Natural killer cell (primary cell): ENCODE measurements around the gene CMYA5. TPM values are rescaled to one million over a fixed set of nuclear protein-coding genes. Genes with fewer than 3 reads are reported as not detected.

Experiments
- ATAC-seq, 3 donors: fragments of 150-1000 bp in 2 of 3; fragments of 200-7000 bp in 1 of 3; cut with Tn5 transposase; 1 replicate in 1 of 3; 2 replicates in 2 of 3; pipeline ENCODE4 v1.10.0; 2021; ENCODE audit warnings: mild to moderate bottlenecking in 2 of 3, moderate library complexity in 2 of 3
- DNase-seq, 2 donors: peaks; one replicate each; pipeline versions ENCODE4 v3.0.0 to v3.0.0-alpha.2; 2013 to 2021; ENCODE audit warnings: mixed read lengths in 1 of 2
- H3K27ac ChIP-seq: one replicate; pipeline ENCODE4 v1.5.1; 2013; ENCODE audit warnings: mild to moderate bottlenecking, low read length
- H3K27me3 ChIP-seq: one replicate; pipeline ENCODE4 v1.6.1; 2013; ENCODE audit warnings: low read length; ENCODE audit not compliant: control insufficient read depth, insufficient read depth
- H3K36me3 ChIP-seq: one replicate; pipeline ENCODE4 v1.6.1; 2013; ENCODE audit warnings: low read length; ENCODE audit not compliant: control insufficient read depth, insufficient read depth
- H3K4me1 ChIP-seq: one replicate; pipeline ENCODE4 v1.6.1; 2013; ENCODE audit warnings: low read length; ENCODE audit not compliant: control insufficient read depth, insufficient read depth
- H3K4me3 ChIP-seq: one replicate; pipeline ENCODE4 v1.5.1; 2013; ENCODE audit warnings: low read length
- H3K9me3 ChIP-seq: one replicate; pipeline ENCODE4 v1.6.1; 2013; ENCODE audit warnings: low read length; ENCODE audit not compliant: control insufficient read depth, insufficient read depth
- H3K27ac Mint-ChIP-seq, 2 donors: one replicate each; pipeline ENCODE4 v1.8.0; 2022; ENCODE audit warnings: mild to moderate bottlenecking in 2 of 2, mixed read lengths in 2 of 2, moderate library complexity in 1 of 2
- H3K27me3 Mint-ChIP-seq, 2 donors: one replicate each; pipeline ENCODE4 v1.8.0; 2022; ENCODE audit warnings: low read depth in 2 of 2, mixed read lengths in 2 of 2
- H3K36me3 Mint-ChIP-seq: one replicate; pipeline ENCODE4 v1.8.0; 2022; ENCODE audit warnings: mixed read lengths
- H3K4me1 Mint-ChIP-seq, 2 donors: one replicate each; pipeline ENCODE4 v1.8.0; 2022; ENCODE audit warnings: mixed read lengths in 2 of 2
- H3K4me3 Mint-ChIP-seq: one replicate; pipeline ENCODE4 v1.8.0; 2022; ENCODE audit warnings: mild to moderate bottlenecking, moderate library complexity, mixed read lengths
- H3K9me3 Mint-ChIP-seq, 2 donors: one replicate each; pipeline ENCODE4 v1.8.0; 2022; ENCODE audit warnings: mixed read lengths in 2 of 2
- WGBS: methylation state at CpG from one replicate; pipeline ENCODE4 v1.1.7; 2013; ENCODE audit warnings: missing lambda C conversion rate; ENCODE audit not compliant: insufficient coverage; 5-methylcytosine and 5-hydroxymethylcytosine counted together
- intact Hi-C: fragments of 100-400 bp; cut with micrococcal nuclease; formaldehyde crosslinking; loops from one replicate; pipeline ENCODE4 v1.14.2; 2022
- total RNA-seq, 4 donors: library from RNA; stranded (reverse); fragments of 120-200 nt in 1 of 4; gene quantifications; one replicate each; pipeline versions ENCODE4 v1.2.3 to v1.2.4, GENCODE V29; 2013 to 2022
- TF ChIP-seq, protein P1 (sequence below): fragments of 200-600 bp; IDR thresholded peaks from one replicate; pipeline ENCODE4 v1.8.0; 2022; ENCODE audit warnings: antibody characterized with exemption

Gene CMYA5
- total RNA-seq, 3 donors from 2014 or later (not counting 1 experiment from before 2014, with no cell fraction given), result 0.53 to 0.93 (median 0.71) TPM

DNA sequence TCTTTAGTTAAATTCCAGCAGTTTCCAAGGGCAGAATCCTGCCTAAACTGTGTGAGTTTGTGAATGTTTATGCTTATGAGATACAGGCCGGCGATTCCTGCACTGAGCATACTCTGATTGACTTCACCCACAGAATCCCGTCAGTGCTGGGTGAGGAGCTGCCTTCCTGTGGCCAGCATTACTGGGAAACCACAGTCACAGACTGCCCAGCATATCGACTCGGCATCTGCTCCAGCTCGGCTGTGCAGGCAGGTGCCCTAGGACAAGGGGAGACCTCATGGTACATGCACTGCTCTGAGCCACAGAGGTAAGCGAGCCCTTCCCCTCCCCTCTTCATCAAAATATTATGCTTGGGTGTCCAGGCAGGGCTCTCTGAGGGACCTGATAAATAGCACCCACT, 103.7 kb downstream of the CMYA5 start:
- no peak overlapping the region for H3K27ac Mint-ChIP-seq
- no peaks in the 10 kb centered on the region for H3K9me3 Mint-ChIP-seq
- TF ChIP-seq, protein P1, sequence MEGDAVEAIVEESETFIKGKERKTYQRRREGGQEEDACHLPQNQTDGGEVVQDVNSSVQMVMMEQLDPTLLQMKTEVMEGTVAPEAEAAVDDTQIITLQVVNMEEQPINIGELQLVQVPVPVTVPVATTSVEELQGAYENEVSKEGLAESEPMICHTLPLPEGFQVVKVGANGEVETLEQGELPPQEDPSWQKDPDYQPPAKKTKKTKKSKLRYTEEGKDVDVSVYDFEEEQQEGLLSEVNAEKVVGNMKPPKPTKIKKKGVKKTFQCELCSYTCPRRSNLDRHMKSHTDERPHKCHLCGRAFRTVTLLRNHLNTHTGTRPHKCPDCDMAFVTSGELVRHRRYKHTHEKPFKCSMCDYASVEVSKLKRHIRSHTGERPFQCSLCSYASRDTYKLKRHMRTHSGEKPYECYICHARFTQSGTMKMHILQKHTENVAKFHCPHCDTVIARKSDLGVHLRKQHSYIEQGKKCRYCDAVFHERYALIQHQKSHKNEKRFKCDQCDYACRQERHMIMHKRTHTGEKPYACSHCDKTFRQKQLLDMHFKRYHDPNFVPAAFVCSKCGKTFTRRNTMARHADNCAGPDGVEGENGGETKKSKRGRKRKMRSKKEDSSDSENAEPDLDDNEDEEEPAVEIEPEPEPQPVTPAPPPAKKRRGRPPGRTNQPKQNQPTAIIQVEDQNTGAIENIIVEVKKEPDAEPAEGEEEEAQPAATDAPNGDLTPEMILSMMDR, result no peak
- H3K27me3 Mint-ChIP-seq, result peaks cover 0 to 4% of the 10 kb centered on the region in 2 donors
- H3K36me3 Mint-ChIP-seq, result no peaks in the 10 kb centered on the region
- Histone ChIP-seq H3K27me3 (no peaks in the 10 kb centered on the region), H3K4me1 (no peaks in the 10 kb centered on the region), H3K9me3 (no peaks in the 10 kb centered on the region), H3K4me3 (no peak overlapping the region), H3K27ac (no peak overlapping the region), H3K36me3 (no peaks in the 10 kb centered on the region)
- intact Hi-C loops, result no loop called here
- H3K4me1 Mint-ChIP-seq, result no peaks in the 10 kb centered on the region
- DNase-seq (no peak), ATAC-seq (no peak)
- no peak overlapping the region for H3K4me3 Mint-ChIP-seq
- 88% methylated on average over 7 of the region's 7 CpGs for WGBS

DNA sequence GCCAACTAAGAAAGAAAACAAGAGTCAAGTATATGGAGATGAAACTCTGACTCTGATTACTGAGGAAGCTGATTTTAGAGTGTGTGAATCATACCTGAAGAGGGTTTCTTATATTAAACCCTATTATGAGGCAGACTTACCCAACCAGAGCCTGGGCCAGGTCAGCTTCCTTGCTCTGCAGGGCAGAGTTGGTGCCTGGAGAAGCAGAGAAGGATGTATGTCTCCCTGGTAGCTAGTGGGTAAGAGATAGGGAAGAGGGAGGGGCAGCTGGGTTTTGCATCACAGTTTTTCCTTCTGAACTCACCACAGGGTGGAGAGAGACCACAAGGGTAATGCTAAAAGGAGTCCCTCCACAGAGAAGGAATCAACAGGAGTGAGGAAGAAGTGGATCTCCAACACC, 104.1 kb downstream of the CMYA5 start:
- DNase-seq, result no peak
- Histone ChIP-seq H3K36me3 (no peaks in the 10 kb centered on the region), H3K9me3 (no peaks in the 10 kb centered on the region), H3K4me1 (no peaks in the 10 kb centered on the region), H3K27ac (no peak overlapping the region), H3K4me3 (no peak overlapping the region), H3K27me3 (no peaks in the 10 kb centered on the region)
- Mint-ChIP-seq H3K27ac (no peak overlapping the region), H3K36me3 (no peaks in the 10 kb centered on the region), H3K27me3 (peaks cover 0 to 4% of the 10 kb centered on the region in 2 donors), H3K4me3 (no peak overlapping the region), H3K4me1 (no peaks in the 10 kb centered on the region), H3K9me3 (no peaks in the 10 kb centered on the region)
- TF ChIP-seq, protein P1, result no peak
- ATAC-seq, result no peak
- intact Hi-C loops, result no loop called here

GRCh38 chr5:79794347-79794746, 104.7 kb downstream of the CMYA5 start:
- Histone ChIP-seq H3K4me1 (no peaks in the 10 kb centered on the region), H3K4me3 (no peak overlapping the region), H3K9me3 (no peaks in the 10 kb centered on the region), H3K27ac (no peak overlapping the region), H3K36me3 (no peaks in the 10 kb centered on the region), H3K27me3 (no peaks in the 10 kb centered on the region)
- H3K36me3 Mint-ChIP-seq, result no peaks in the 10 kb centered on the region
- H3K4me3 Mint-ChIP-seq, result no peak overlapping the region
- no peaks in the 10 kb centered on the region for H3K9me3 Mint-ChIP-seq
- no peak for ATAC-seq
- WGBS, result 90% methylated on average over 3 of the region's 3 CpGs
- DNase-seq, result no peak
- TF ChIP-seq, protein P1, result no peak
- no peaks in the 10 kb centered on the region for H3K4me1 Mint-ChIP-seq
- no peak overlapping the region for H3K27ac Mint-ChIP-seq
- intact Hi-C loops, result no loop called here
- peaks cover 0 to 4% of the 10 kb centered on the region in 2 donors for H3K27me3 Mint-ChIP-seq

DNA sequence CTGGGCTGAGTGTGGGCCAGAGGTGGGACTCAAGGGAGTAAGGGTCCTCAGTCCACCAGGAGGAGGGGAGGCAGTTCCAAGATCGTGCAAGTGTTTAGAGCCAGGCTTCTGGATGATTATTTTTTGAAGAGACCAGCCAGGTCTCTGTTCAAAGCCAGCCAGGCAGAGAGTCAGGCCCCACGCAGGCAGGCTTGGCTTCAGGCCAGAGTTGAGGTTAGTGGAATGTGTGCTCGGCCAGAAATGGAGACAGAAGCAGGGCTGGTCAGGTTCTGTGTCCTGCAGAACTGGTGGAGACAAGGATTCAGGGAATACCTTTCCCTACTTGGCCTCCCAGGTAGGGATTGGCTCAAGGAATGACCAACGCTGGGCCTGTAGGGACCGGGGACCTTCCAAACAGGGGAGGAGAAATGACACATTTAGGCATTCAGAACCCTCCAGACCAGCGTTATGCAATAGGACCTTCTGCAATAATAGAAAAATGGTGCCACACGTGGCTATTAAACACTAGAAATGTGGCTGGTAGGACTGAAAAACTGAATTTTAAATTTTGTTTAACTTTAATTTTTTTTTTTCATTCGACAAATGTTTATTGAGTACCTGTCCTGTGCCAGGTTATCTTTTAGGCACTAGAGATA, 106.2 kb downstream of the CMYA5 start:
- no peaks in the 10 kb centered on the region for H3K27me3 ChIP-seq
- TF ChIP-seq, protein P1, result no peak
- intact Hi-C loops, result no loop called here
- no peak overlapping the region for H3K4me3 ChIP-seq
- no peaks in the 10 kb centered on the region for H3K36me3 ChIP-seq
- Mint-ChIP-seq H3K4me3 (no peak overlapping the region), H3K4me1 (peaks cover 1% of the 10 kb centered on the region in 2 donors), H3K36me3 (no peaks in the 10 kb centered on the region), H3K9me3 (no peaks in the 10 kb centered on the region), H3K27me3 (peaks cover 0 to 4% of the 10 kb centered on the region in 2 donors), H3K27ac (no peak overlapping the region)
- H3K4me1 ChIP-seq, result no peaks in the 10 kb centered on the region
- WGBS, result 79% methylated on average over 7 of the region's 8 CpGs
- no peak for ATAC-seq
- no peaks in the 10 kb centered on the region for H3K9me3 ChIP-seq
- DNase-seq, result no peak
- no peak overlapping the region for H3K27ac ChIP-seq
